Subcutaneous abdominal adipose tissue (tissue), 5 donors: ENCODE measurements around the gene USP27X.

Experiments
- H3K27ac ChIP-seq: one replicate; pipeline ENCODE4 v1.7.0; 2013; ENCODE audit warnings: low read depth, mild to moderate bottlenecking, inconsistent platforms, low read length, moderate library complexity
- H3K27me3 ChIP-seq, 5 donors: one replicate each; pipeline ENCODE4 v1.7.0; 2013; ENCODE audit warnings: low read length in 5 of 5, inconsistent platforms in 1 of 5; ENCODE audit not compliant: control insufficient read depth in 5 of 5, insufficient read depth in 4 of 5
- H3K36me3 ChIP-seq, 5 donors: one replicate each; pipeline ENCODE4 v1.7.0; 2013; ENCODE audit warnings: low read length in 5 of 5; ENCODE audit not compliant: control insufficient read depth in 5 of 5, insufficient read depth in 5 of 5
- H3K4me1 ChIP-seq, 5 donors: one replicate each; pipeline ENCODE4 v1.7.0; 2013; ENCODE audit warnings: low read length in 5 of 5, mild to moderate bottlenecking in 3 of 5, moderate library complexity in 1 of 5; ENCODE audit not compliant: control insufficient read depth in 5 of 5, insufficient read depth in 5 of 5
- H3K4me3 ChIP-seq, 5 donors: one replicate each; pipeline ENCODE4 v1.7.0; 2013; ENCODE audit warnings: low read length in 5 of 5, low read depth in 1 of 5
- H3K9ac ChIP-seq, 5 donors: one replicate each; pipeline ENCODE4 v1.7.0; 2013; ENCODE audit warnings: low read length in 5 of 5, mild to moderate bottlenecking in 4 of 5, moderate library complexity in 3 of 5
- H3K9me3 ChIP-seq, 5 donors: one replicate each; pipeline ENCODE4 v1.7.0; 2013; ENCODE audit warnings: low read length in 5 of 5; ENCODE audit not compliant: control insufficient read depth in 5 of 5
- donor health status: healthy.
- donor health status: healthy.
- donor health status: healthy.
- donor health status: healthy.
- donor health status: healthy.

Gene USP27X

DNA sequence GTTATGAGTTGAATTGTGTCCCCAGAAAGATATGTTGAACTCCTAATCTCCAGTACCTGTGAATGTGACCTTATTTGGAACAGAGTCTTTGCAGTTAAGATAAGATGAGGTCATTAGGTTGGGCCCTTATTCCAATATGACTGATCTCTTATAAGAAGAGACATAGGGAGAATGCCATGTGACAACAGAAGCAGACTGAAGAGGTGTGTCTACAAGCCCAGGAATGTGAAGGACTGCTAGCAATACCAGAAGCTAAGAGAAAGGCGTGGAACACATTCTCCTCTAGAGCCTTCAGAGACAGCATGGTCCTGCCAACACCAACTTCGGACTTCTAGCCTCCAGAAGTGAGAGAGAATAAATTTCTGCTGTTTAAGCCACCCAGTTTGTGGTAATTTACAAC is 22.5 kb upstream of the USP27X start:
- no peaks in the 10 kb centered on the region for H3K4me1 ChIP-seq
- H3K27ac ChIP-seq: no peak overlapping the region
- no peak overlapping the region for H3K4me3 ChIP-seq
- H3K9me3 ChIP-seq: peaks cover 0 to 4% (median 0%) of the 10 kb centered on the region in 5 donors
- H3K27me3 ChIP-seq: peaks cover 2 to 15% (median 8%) of the 10 kb centered on the region in 5 donors
- no peaks in the 10 kb centered on the region for H3K36me3 ChIP-seq
- H3K9ac ChIP-seq: no peak overlapping the region

DNA sequence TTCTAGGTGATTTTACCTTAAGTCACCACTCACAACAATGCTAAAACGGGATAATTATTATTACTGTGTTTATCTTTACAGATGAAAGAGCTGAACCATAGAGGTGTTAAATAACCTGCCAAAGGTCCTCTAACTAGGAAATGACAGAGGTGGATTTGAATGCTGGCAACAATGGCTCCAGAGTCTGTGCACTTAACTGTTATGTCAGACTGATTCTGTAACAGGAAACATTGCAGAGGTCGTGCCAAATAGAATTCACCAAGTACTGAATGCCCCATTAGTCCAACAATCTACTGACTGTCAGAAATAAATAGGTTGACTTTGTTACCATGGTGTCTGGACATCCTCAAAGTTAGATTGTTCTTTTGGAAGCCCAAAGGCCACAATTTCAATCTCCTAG is 20.9 kb upstream of the USP27X start:
- no peaks in the 10 kb centered on the region for H3K36me3 ChIP-seq
- no peak overlapping the region for H3K27ac ChIP-seq
- H3K4me1 ChIP-seq: no peaks in the 10 kb centered on the region
- H3K27me3 ChIP-seq: peaks cover 5 to 21% (median 8%) of the 10 kb centered on the region in 5 donors
- H3K9me3 ChIP-seq: peaks cover 0 to 4% (median 0%) of the 10 kb centered on the region in 5 donors
- no peak overlapping the region for H3K9ac ChIP-seq
- H3K4me3 ChIP-seq: no peak overlapping the region

DNA sequence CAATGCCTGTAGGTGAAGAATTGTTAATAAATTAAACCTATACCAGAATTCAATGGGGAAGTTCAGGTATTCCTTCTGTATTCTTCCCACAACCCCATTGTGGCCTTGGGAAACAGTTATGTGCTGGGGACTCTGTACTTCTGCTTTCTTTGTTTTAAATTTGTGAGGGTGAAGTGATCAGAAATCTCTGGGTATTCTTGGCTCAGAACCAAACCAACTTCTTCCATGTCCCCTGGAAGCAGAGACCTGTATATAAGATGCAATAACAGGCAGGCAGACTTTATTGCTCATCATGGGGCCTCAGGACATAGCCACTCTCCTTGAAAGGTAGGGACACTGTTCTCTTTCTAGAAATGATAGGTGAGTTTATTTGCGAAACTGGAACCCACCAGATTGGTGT is 19.8 kb upstream of the USP27X start:
- no peaks in the 10 kb centered on the region for H3K4me1 ChIP-seq
- no peaks in the 10 kb centered on the region for H3K36me3 ChIP-seq
- H3K27ac ChIP-seq: no peak overlapping the region
- peaks cover 2 to 12% (median 5%) of the 10 kb centered on the region in 5 donors for H3K27me3 ChIP-seq
- no peak overlapping the region for H3K9ac ChIP-seq
- H3K9me3 ChIP-seq: peaks cover 0 to 4% (median 0%) of the 10 kb centered on the region in 5 donors
- no peak overlapping the region for H3K4me3 ChIP-seq

- Histone ChIP-seq H3K27ac (no peak overlapping the region), H3K9ac (no peak overlapping the region), H3K27me3 (peaks cover 0 to 12% (median 5%) of the 10 kb centered on the region in 5 donors)
These were observed 18.3 kb upstream of the USP27X start for GRCh38 chrX:49860867-49861535.

GRCh38 chrX:49862093-49862492 is 17.2 kb upstream of the USP27X start:
- no peaks in the 10 kb centered on the region for H3K4me1 ChIP-seq
- H3K27ac ChIP-seq: no peak overlapping the region
- peaks cover 0 to 12% (median 5%) of the 10 kb centered on the region in 5 donors for H3K27me3 ChIP-seq
- H3K4me3 ChIP-seq: no peak overlapping the region
- no peaks in the 10 kb centered on the region for H3K36me3 ChIP-seq
- no peak overlapping the region for H3K9ac ChIP-seq
- H3K9me3 ChIP-seq: no peaks in the 10 kb centered on the region

More at GRCh38 chrX:49860867-49861535, 18.3 kb upstream of the USP27X start:
- no peaks in the 10 kb centered on the region for H3K4me1 ChIP-seq
- H3K36me3 ChIP-seq: no peaks in the 10 kb centered on the region
- H3K4me3 ChIP-seq: no peak overlapping the region
- no peaks in the 10 kb centered on the region for H3K9me3 ChIP-seq

DNA sequence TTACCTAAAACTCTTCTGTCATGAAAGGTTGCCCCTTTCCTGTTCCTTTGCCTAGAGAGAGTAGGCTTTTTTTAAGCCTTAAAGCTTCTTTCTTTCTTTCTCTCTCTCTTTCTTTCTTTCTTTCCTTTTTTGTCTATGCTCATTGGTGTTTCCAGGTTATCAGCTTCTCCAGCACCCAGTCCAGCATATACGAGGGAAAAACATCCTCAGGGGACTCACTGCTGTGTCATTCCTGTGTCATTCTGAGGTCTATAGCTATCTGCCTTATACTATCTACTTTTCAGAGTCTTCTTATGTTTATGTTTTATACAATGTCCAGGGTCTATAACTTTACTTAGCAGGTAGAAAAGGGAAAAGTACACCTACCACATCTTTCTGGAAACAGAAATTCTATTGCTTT is 10.5 kb upstream of the USP27X start:
- Histone ChIP-seq H3K27me3 (peaks cover 0 to 16% (median 15%) of the 10 kb centered on the region in 5 donors), H3K36me3 (no peaks in the 10 kb centered on the region), H3K9me3 (no peaks in the 10 kb centered on the region)

DNA sequence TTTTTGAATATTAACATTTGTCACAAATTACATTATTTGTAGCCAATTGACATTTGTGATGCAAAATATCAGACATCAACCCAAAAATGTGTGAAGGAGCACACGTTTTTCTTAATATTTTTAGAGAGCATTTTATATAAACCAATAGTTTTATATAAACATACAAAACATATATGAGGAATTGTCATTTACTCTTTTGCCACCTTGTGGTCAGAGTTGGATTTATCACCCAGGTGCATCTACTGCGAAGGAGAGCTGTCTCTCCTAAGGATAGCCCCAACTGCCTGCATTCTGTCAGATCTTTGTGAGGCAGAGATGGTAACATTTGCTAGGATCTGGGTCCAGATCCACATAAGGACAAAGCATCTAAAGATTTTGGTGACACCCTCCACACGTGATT is 2.5 kb upstream of the USP27X start:
- no peak overlapping the region for H3K9ac ChIP-seq
- peaks cover 0 to 15% (median 6%) of the 10 kb centered on the region in 5 donors for H3K27me3 ChIP-seq
- no peaks in the 10 kb centered on the region for H3K9me3 ChIP-seq
- peaks cover 0 to 24% (median 13%) of the 10 kb centered on the region in 5 donors for H3K4me1 ChIP-seq
- no peaks in the 10 kb centered on the region for H3K36me3 ChIP-seq
- H3K4me3 ChIP-seq: no peak overlapping the region
- H3K27ac ChIP-seq: no peak overlapping the region

More for the DNA sequence above, 10.5 kb upstream of the USP27X start:
- H3K27ac ChIP-seq: no peak overlapping the region
- no peak overlapping the region for H3K9ac ChIP-seq
- H3K4me1 ChIP-seq: no peaks in the 10 kb centered on the region
- H3K4me3 ChIP-seq: no peak overlapping the region

- Histone ChIP-seq H3K9me3 (no peaks in the 10 kb centered on the region), H3K27me3 (peaks cover 0 to 8% (median 4%) of the 10 kb centered on the region in 5 donors), H3K27ac (no peak overlapping the region), H3K4me1 (peaks cover 0 to 24% (median 13%) of the 10 kb centered on the region in 5 donors), H3K36me3 (no peaks in the 10 kb centered on the region), H3K9ac (peak overlapping the region in 1 of 5 donors; percentile 16), H3K4me3 (no peak overlapping the region)
These were observed 1.7 kb upstream of the USP27X start for GRCh38 chrX:49877397-49878101.

DNA sequence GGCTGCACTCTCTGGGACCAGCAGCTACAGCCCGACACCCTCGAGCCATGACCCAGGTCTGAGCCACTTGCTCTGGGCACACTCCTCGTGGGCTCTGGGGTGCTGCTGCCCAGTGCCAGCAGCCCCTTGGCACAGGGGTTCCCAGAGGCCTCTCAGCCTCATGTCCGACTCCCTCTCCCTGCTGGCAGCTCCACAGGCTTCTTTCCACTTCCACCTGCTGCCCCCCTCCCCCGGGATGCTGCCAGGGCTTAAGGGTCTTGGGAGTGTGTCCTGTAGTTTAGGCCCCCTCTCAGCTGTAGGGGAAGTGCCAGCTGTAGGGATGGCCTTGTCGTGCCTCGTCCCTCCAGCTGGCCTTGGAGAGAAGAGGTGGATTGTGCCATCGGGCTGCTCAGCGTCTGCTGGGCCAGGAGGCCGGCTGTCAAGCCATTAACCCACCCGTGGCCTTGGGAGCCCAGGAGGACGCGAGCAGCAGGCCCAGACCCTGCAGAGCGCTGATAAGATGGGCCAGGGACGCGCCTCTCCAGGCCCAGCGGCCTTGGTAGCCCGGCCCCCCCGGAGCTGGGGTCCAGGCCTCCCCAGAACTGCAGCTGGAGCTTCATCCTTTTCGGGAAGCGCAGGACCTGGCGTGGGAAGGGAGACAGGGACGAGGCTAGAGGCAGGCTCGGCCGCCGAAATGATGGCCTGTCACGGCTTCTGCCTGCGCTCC is 1.0 kb upstream of the USP27X start:
- H3K9ac ChIP-seq: peak overlapping the region in 4 of 5 donors; percentile 54 to 73 (median 58)

More for the DNA sequence above, 1.0 kb upstream of the USP27X start:
- Histone ChIP-seq H3K36me3 (no peaks in the 10 kb centered on the region), H3K27ac (peak overlapping the region; percentile 67), H3K9me3 (no peaks in the 10 kb centered on the region), H3K4me3 (peak overlapping the region; percentile 36 to 67 (median 61)), H3K27me3 (peaks cover 0 to 8% (median 5%) of the 10 kb centered on the region in 5 donors), H3K4me1 (peaks cover 0 to 24% (median 13%) of the 10 kb centered on the region in 5 donors)
